ENCODE results near the gene PNPLA3.
"Not testable (repeated sequence)": the region's sequence is repeated elsewhere in the genome, so short reads cannot be mapped to it uniquely, and the experiment has no call there.

Gene PNPLA3

DNA sequence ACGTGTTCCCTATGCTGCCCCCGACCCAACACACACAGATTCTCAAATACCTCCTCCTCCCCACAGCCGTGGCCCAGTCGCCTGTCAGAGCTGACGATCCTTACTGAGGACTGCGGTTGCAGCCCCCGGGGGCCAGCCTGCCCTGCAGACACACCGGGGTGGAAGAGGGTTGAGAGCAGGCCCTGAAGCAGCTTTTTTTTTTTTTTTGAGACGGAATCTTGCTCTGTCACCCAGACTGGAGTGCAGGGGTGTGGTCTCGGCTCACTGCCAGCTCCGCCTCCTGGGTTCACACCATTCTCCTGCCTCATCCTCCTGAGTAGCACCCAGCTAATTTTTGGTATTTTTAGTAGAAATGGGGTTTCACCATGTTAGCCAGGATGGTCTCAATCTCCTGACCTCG, 20.6 kb upstream of the PNPLA3 start:
- not testable (repeated sequence) for H3K4me1 ChIP-seq (ENCODE audit: control insufficient read depth in 1 of 2, insufficient read depth in 2 of 2, low read length in 2 of 2); H3K9me3 ChIP-seq (ENCODE audit: control insufficient read depth in 1 of 2, low read length in 2 of 2); H3K9ac ChIP-seq (ENCODE audit: low read depth in 1 of 2, low read length in 2 of 2); H3K36me3 ChIP-seq (ENCODE audit: control insufficient read depth in 1 of 2, insufficient read depth in 2 of 2, low read length in 2 of 2); H3K4me3 ChIP-seq (ENCODE audit: low read depth in 1 of 2, low read length in 2 of 2); H3K27ac ChIP-seq (ENCODE audit: low read depth, low read length); H3K27me3 ChIP-seq (ENCODE audit: control insufficient read depth in 1 of 2, insufficient read depth in 2 of 2, low read length in 2 of 2)

DNA sequence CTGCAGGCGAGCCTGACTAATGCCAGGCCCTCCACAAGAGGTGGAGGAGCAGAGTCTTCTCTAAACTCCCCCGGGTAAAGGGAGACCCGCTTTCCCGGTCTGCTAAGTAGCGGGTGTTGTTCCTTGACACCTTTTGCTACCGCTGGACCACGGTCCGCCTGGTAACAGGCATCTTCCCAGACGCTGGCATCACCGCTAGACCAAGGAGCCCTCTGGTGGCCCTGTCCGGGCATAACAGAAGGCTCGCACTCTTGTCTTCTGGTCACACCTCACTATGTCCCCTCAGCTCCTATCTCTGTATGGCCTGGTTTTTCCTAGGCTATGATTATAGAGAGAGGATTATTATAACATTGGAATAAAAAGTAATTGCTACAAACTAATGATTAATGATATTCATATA, 19.2 kb upstream of the PNPLA3 start:
- H3K36me3 ChIP-seq (ENCODE audit: control insufficient read depth in 1 of 2, insufficient read depth in 2 of 2, low read length in 2 of 2); H3K27ac ChIP-seq (ENCODE audit: low read depth, low read length); H3K9me3 ChIP-seq (ENCODE audit: control insufficient read depth in 1 of 2, low read length in 2 of 2); H3K4me1 ChIP-seq (ENCODE audit: control insufficient read depth in 1 of 2, insufficient read depth in 2 of 2, low read length in 2 of 2); H3K27me3 ChIP-seq (ENCODE audit: control insufficient read depth in 1 of 2, insufficient read depth in 2 of 2, low read length in 2 of 2); H3K9ac ChIP-seq (ENCODE audit: low read depth in 1 of 2, low read length in 2 of 2); H3K4me3 ChIP-seq (ENCODE audit: low read depth in 1 of 2, low read length in 2 of 2): not testable (repeated sequence)

- no peaks in the 10 kb centered on the region for H3K36me3 ChIP-seq (ENCODE audit: control insufficient read depth in 1 of 2, insufficient read depth in 2 of 2, low read length in 2 of 2)
- no peak overlapping the region for H3K27ac ChIP-seq (ENCODE audit: low read depth, low read length)
- H3K4me3 ChIP-seq (ENCODE audit: low read depth in 1 of 2, low read length in 2 of 2) = no peak overlapping the region
- H3K9ac ChIP-seq (ENCODE audit: low read depth in 1 of 2, low read length in 2 of 2) = no peak overlapping the region
- H3K9me3 ChIP-seq (ENCODE audit: control insufficient read depth in 1 of 2, low read length in 2 of 2) = no peaks in the 10 kb centered on the region
- H3K4me1 ChIP-seq (ENCODE audit: control insufficient read depth in 1 of 2, insufficient read depth in 2 of 2, low read length in 2 of 2) = no peaks in the 10 kb centered on the region
- H3K27me3 ChIP-seq (ENCODE audit: control insufficient read depth in 1 of 2, insufficient read depth in 2 of 2, low read length in 2 of 2) = no peaks in the 10 kb centered on the region
Observed at GRCh38 chr22:43905681-43906080, 17.9 kb upstream of the PNPLA3 start.

- no peaks in the 10 kb centered on the region for H3K36me3 ChIP-seq (ENCODE audit: control insufficient read depth in 1 of 2, insufficient read depth in 2 of 2, low read length in 2 of 2)
- H3K27ac ChIP-seq (ENCODE audit: low read depth, low read length) = no peak overlapping the region
- no peaks in the 10 kb centered on the region for H3K27me3 ChIP-seq (ENCODE audit: control insufficient read depth in 1 of 2, insufficient read depth in 2 of 2, low read length in 2 of 2)
- H3K9ac ChIP-seq (ENCODE audit: low read depth in 1 of 2, low read length in 2 of 2) = no peak overlapping the region
- H3K9me3 ChIP-seq (ENCODE audit: control insufficient read depth in 1 of 2, low read length in 2 of 2) = no peaks in the 10 kb centered on the region
- H3K4me3 ChIP-seq (ENCODE audit: low read depth in 1 of 2, low read length in 2 of 2) = no peak overlapping the region
- H3K4me1 ChIP-seq (ENCODE audit: control insufficient read depth in 1 of 2, insufficient read depth in 2 of 2, low read length in 2 of 2) = no peaks in the 10 kb centered on the region
Observed at GRCh38 chr22:43909708-43910107, 13.9 kb upstream of the PNPLA3 start.

DNA sequence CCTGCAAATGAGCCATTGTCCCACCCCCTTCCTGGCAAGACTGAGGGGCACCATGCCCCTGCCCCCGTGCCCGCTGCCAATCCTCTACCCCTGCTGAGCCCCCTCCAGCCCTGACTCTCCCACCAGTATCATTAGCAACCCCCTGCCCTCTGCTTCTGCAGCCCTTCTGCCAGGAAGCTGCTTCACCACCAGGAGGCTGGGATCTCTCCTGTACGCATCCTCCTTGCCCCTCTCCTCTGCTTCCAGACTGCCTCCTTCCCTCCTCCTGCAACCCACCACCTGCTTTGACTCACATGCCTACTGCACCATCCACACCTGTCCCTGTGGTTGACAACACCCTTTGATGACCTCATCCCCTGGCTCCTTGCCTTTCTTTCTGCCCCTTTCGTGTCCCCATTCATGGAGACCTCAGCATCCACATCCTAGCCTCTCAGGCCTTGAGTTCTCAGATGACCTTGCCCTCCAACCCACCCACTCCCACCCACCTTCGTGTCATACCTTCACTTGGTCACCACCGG, 13.4 kb upstream of the PNPLA3 start:
- Histone ChIP-seq H3K4me3 (ENCODE audit: low read depth in 1 of 2, low read length in 2 of 2) (no peak overlapping the region), H3K4me1 (ENCODE audit: control insufficient read depth in 1 of 2, insufficient read depth in 2 of 2, low read length in 2 of 2) (no peaks in the 10 kb centered on the region), H3K9ac (ENCODE audit: low read depth in 1 of 2, low read length in 2 of 2) (no peak overlapping the region), H3K27ac (ENCODE audit: low read depth, low read length) (no peak overlapping the region), H3K27me3 (ENCODE audit: control insufficient read depth in 1 of 2, insufficient read depth in 2 of 2, low read length in 2 of 2) (no peaks in the 10 kb centered on the region), H3K36me3 (ENCODE audit: control insufficient read depth in 1 of 2, insufficient read depth in 2 of 2, low read length in 2 of 2) (no peaks in the 10 kb centered on the region), H3K9me3 (ENCODE audit: control insufficient read depth in 1 of 2, low read length in 2 of 2) (no peaks in the 10 kb centered on the region)

DNA sequence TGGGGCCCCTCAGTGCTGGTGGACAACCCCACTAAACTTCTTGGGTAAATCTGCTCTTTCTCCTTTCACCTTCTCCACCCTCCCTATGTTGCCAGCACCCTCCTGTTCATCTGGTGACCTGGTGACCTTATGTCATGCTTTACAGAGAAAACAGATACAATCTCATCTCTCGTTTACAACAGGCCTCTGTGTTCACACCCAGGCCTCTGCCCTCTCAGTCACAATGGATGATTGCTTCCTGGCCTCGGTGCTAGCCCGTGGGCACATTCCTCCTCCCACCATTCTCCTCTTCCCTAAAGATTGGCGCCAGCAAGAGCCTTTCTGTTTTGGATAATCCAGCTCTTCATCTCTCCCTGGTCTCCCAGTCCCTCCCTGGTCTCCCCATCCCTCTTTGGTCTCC, 12.3 kb upstream of the PNPLA3 start:
- Histone ChIP-seq H3K4me3 (ENCODE audit: low read depth in 1 of 2, low read length in 2 of 2) (no peak overlapping the region), H3K27me3 (ENCODE audit: control insufficient read depth in 1 of 2, insufficient read depth in 2 of 2, low read length in 2 of 2) (no peaks in the 10 kb centered on the region), H3K9ac (ENCODE audit: low read depth in 1 of 2, low read length in 2 of 2) (no peak overlapping the region), H3K36me3 (ENCODE audit: control insufficient read depth in 1 of 2, insufficient read depth in 2 of 2, low read length in 2 of 2) (no peaks in the 10 kb centered on the region), H3K9me3 (ENCODE audit: control insufficient read depth in 1 of 2, low read length in 2 of 2) (no peaks in the 10 kb centered on the region), H3K27ac (ENCODE audit: low read depth, low read length) (no peak overlapping the region), H3K4me1 (ENCODE audit: control insufficient read depth in 1 of 2, insufficient read depth in 2 of 2, low read length in 2 of 2) (no peaks in the 10 kb centered on the region)

DNA sequence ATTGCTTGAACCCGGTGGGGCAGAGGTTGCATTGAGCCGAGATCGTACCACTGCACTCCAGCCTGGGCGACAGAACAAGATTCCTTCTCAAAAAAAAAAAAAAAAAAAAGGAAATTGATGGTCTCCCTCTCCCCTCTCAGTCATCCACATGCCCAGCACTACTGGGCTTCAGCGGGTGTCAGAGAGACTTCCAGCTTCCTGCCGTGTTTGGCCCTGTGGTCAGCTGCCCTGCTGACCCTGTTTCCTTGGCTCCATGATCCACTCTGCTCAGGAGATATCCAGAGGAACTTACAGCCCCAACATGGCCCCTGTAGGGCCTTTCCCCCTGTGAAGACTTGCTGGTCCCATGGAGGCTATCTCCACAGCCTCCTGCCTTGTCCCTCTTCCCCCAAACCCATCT, 6.1 kb upstream of the PNPLA3 start:
- H3K27ac ChIP-seq (ENCODE audit: low read depth, low read length) = no peak overlapping the region
- no peaks in the 10 kb centered on the region for H3K27me3 ChIP-seq (ENCODE audit: control insufficient read depth in 1 of 2, insufficient read depth in 2 of 2, low read length in 2 of 2)

GRCh38 chr22:43919106-43919973, 4.3 kb upstream of the PNPLA3 start:
- H3K27me3 ChIP-seq (ENCODE audit: control insufficient read depth in 1 of 2, insufficient read depth in 2 of 2, low read length in 2 of 2) = no peaks in the 10 kb centered on the region
- H3K4me3 ChIP-seq (ENCODE audit: low read depth in 1 of 2, low read length in 2 of 2) = no peak overlapping the region
- H3K36me3 ChIP-seq (ENCODE audit: control insufficient read depth in 1 of 2, insufficient read depth in 2 of 2, low read length in 2 of 2) = no peaks in the 10 kb centered on the region
- H3K27ac ChIP-seq (ENCODE audit: low read depth, low read length) = no peak overlapping the region
- no peak overlapping the region for H3K9ac ChIP-seq (ENCODE audit: low read depth in 1 of 2, low read length in 2 of 2)
- H3K4me1 ChIP-seq (ENCODE audit: control insufficient read depth in 1 of 2, insufficient read depth in 2 of 2, low read length in 2 of 2) = peaks cover 0 to 9% of the 10 kb centered on the region in 2 donors
- H3K9me3 ChIP-seq (ENCODE audit: control insufficient read depth in 1 of 2, low read length in 2 of 2) = no peaks in the 10 kb centered on the region

More for the DNA sequence above, 6.1 kb upstream of the PNPLA3 start:
- Histone ChIP-seq H3K9me3 (ENCODE audit: control insufficient read depth in 1 of 2, low read length in 2 of 2) (no peaks in the 10 kb centered on the region), H3K4me1 (ENCODE audit: control insufficient read depth in 1 of 2, insufficient read depth in 2 of 2, low read length in 2 of 2) (no peaks in the 10 kb centered on the region), H3K36me3 (ENCODE audit: control insufficient read depth in 1 of 2, insufficient read depth in 2 of 2, low read length in 2 of 2) (no peaks in the 10 kb centered on the region), H3K4me3 (ENCODE audit: low read depth in 1 of 2, low read length in 2 of 2) (no peak overlapping the region), H3K9ac (ENCODE audit: low read depth in 1 of 2, low read length in 2 of 2) (no peak overlapping the region)

GRCh38 chr22:43921370-43921769, 2.2 kb upstream of the PNPLA3 start:
- no peaks in the 10 kb centered on the region for H3K9me3 ChIP-seq (ENCODE audit: control insufficient read depth in 1 of 2, low read length in 2 of 2)
- H3K9ac ChIP-seq (ENCODE audit: low read depth in 1 of 2, low read length in 2 of 2) = no peak overlapping the region
- no peaks in the 10 kb centered on the region for H3K36me3 ChIP-seq (ENCODE audit: control insufficient read depth in 1 of 2, insufficient read depth in 2 of 2, low read length in 2 of 2)
- peaks cover 6 to 24% of the 10 kb centered on the region in 2 donors for H3K4me1 ChIP-seq (ENCODE audit: control insufficient read depth in 1 of 2, insufficient read depth in 2 of 2, low read length in 2 of 2)
- no peak overlapping the region for H3K4me3 ChIP-seq (ENCODE audit: low read depth in 1 of 2, low read length in 2 of 2)
- no peak overlapping the region for H3K27ac ChIP-seq (ENCODE audit: low read depth, low read length)
- no peaks in the 10 kb centered on the region for H3K27me3 ChIP-seq (ENCODE audit: control insufficient read depth in 1 of 2, insufficient read depth in 2 of 2, low read length in 2 of 2)

DNA sequence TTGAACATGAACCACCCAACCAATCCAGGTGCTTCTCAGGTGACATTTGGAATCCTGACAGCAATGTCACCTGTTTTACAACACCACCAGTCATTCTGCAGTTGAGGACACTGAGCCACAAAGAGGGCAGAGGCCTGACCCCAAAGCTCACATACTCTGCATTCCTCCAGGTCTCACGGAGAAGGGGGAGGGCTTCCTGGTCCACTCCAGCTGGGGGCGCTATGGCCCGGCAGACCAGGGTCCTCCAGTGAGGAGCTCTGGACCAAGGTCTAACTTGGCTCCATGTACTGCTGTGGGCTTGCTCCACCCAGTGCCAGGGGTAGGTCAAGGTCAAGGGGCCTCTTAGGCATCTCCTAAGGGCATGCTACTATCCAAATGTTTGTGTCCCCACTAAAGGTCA, 1.5 kb upstream of the PNPLA3 start:
- H3K27ac ChIP-seq (ENCODE audit: low read depth, low read length) = no peak overlapping the region
- H3K27me3 ChIP-seq (ENCODE audit: control insufficient read depth in 1 of 2, insufficient read depth in 2 of 2, low read length in 2 of 2) = no peaks in the 10 kb centered on the region
- no peak overlapping the region for H3K4me3 ChIP-seq (ENCODE audit: low read depth in 1 of 2, low read length in 2 of 2)
- H3K9me3 ChIP-seq (ENCODE audit: control insufficient read depth in 1 of 2, low read length in 2 of 2) = no peaks in the 10 kb centered on the region
- no peak overlapping the region for H3K9ac ChIP-seq (ENCODE audit: low read depth in 1 of 2, low read length in 2 of 2)
- peaks cover 6 to 24% of the 10 kb centered on the region in 2 donors for H3K4me1 ChIP-seq (ENCODE audit: control insufficient read depth in 1 of 2, insufficient read depth in 2 of 2, low read length in 2 of 2)
- H3K36me3 ChIP-seq (ENCODE audit: control insufficient read depth in 1 of 2, insufficient read depth in 2 of 2, low read length in 2 of 2) = no peaks in the 10 kb centered on the region

Data from duodenal mucosa (tissue), 2 donors.